Stimulated activated CD4-positive, alpha-beta T cell treated with anti-CD3 and anti-CD28 coated beads, Interleukin-12 subunit alpha, Interleukin-12 subunit beta, amount 100 ng/mL, for 24 hours (primary cell): Measurements from ENCODE around the gene GRIK4.

Source experiments
- DNase-seq, 2 experiments: peaks; one replicate each; pipeline ENCODE4 v3.0.0-alpha.2; 2020; ENCODE audit warnings: low read depth in 2 of 2

The GRIK4 gene

DNA sequence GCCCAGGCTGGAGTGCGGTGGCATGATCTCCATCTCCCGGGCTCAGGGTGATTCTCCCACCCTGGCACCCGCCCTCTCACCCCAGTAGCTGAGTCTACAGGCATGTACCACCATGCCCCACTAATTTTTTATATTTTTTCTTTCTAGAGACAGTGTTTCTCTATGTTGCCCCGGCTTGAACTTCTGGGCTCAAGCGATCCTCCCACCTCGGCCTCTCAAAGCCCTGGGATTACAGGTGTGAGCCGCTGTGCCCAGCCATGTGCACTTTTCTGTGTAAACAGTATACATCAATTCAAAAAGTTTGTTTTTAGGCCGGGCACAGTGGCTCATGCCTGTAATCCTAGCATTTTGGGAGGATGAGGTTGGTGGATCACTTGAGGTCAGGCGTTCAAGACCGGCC, 14.7 kb downstream of the GRIK4 start:
- no peak for DNase-seq

DNA sequence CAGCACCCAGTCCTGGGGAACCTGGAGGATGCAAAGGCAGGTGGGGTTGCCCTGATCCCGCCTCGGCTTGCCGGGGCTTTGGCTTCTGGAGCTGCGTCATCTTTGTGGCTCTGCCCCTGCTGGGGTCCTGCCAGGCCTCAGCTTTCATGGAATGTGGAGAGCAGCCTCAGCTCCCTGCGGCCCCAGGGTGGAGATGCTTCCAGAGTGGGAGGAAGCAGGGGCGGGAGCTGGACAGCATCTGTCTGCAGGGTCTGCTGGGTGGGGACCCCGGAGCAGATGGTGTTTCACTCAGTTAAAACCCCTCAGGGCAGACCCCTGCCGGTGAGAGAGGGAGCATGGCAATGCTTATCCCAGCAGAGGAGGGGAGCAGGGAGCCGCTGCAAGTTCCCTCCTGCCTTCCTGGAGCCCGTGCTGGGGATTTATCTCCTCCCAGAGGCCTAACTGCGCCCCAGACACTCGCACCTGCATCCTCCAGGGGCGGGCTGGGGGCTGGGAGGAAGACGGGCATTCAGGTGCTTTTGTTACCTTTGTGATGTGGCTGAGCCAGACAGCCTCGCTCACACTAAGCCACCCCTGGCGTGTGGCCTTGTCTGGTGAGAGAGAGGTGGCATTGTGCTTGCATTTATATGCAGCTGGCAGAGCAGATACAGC, 15.7 kb downstream of the GRIK4 start:
- no peak for DNase-seq

DNA sequence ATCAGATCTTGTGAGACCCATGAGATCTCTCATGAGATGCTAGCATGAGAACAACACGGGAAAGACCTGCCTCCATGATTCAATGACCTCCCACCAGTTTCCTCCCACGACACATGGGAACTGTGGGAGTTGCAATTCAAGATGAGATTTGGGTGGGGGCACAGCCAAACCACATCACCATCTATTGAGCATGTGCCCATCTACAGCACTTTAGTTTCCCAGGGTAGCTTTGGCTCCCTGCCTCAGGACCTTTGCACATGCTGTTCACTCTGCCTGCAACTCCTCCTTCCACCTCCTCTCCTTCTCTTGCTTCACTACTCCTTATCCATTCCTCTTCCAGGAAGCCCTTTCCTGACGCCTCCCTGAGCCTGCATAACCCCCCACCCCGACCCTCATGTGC, 17.2 kb downstream of the GRIK4 start:
- no peak for DNase-seq

DNA sequence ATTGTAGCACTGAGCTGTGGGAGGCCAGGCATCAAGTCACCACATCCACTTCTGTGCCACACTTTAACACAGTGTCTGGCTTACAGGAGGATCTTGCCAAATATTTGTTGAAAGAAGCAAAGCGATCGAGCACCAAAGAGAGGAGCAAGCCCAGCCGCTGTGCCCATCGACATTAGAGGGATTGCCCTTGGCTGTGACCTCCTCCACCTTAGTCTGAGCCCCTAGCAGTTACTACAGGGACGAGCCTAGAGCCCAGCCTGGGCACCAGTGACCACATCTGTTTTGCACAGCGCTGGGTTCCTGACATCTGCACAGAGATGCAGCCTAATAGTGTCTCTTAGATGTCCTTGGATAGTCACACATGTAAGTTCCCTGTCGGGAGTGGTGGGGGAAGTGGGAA, 17.7 kb downstream of the GRIK4 start:
- no peak for DNase-seq

DNA sequence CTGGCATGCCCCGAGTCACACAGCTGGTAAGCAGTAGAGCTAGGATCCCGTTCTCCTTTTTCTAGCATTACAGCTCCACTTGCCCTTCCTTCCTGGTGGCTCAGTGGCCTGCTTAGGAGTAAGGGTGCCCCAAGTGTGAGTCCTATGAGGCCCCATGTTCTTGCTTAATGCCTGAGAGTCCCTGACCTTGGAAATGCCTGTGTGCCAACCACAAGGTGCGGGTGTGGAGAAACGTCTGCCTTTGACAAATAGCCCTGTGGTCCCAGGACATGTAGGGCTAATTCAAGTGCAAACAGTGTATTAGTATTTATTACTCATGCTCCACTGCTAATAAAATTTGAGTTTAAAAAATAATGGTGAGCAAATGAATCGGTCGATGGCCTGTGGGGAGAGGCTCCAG, 18.4 kb downstream of the GRIK4 start:
- DNase-seq = no peak

DNA sequence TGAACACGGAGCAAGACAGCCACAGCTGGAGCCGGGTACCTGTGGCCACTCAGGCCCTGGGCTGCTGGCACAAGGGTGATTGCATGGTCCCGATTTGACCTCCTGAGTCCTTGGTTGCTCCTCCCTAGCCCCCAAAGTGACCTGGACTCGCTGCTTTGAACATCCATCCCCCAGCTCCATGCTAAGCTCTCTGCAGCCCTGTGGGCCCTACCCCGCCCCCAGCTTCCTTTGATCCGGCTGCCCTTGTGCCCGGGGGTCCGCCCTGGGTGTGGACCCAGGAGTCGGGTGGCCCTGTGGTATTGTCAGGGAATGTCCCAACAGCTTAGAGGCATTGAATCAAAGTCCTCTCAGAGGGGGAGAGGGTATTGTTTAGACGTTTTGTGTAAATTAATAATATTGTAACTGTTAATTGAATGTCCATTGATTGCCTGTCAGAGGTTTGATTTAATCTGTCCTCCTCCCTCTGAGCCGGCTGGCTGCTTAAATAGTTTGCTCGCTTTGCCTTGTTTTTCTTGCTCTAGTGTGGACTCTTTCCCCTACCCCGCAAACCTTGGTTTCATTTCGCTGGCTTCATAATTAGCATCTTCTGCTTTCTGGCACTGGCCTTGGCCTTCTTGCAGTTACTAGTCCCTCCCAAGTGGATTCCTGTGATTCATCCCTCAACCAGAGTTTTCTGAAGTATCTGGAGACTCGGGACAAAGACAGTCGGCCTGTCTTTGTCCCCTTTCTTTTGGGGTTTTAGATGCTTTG, 20.7 kb downstream of the GRIK4 start:
- DNase-seq = no peak

DNA sequence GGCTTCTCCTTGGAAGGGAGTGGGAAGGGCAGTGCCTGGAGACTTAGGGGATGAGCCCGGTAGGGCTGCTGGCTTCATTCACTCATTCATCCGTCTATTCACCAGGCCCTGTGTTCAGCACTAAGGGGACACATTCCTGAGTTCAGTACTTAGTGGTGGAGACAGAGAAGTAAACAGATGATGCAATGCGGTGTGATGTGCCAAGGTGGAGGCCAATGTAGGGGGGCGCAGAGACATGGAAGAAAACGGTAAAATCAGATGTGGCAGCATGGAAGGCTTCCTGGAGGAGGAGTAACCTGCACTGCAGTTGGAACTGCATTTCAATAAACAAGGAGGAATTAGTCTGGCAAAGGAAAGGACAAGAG, 21.3 kb downstream of the GRIK4 start:
- DNase-seq = no peak

DNA sequence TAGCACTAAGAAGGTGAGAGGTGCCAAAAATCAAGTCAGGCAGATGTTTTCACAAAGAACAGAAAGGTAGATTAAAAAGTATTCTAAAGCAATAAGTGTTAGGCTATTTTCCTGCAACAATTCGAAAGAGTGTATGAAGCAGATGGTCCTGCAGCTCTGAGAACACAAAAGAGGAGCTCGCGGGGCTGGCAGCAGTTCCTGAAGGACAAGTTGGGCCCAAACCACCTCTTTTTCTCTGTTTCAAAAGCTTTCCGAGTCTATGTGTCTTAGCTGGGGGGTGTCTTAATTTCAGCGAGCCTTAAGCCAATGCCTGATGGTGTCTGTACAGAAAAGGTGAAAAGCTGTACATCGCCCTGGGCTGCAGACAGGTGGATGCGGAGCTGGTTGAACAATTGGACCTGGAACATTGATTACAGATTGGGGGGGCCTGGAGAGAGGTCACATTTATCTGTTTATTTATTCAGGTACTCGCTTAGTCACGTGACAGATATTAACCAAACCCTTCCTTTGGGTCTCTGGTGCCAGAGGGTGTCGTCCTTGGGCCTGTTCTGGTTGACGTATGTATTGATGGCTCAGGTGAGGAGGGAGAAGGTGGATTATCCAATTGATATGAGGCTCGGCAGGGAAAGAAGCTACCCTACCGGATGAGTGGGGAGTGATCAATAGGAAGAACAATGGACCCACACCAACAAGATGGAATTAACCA, 24.7 kb downstream of the GRIK4 start:
- DNase-seq = no peak

DNA sequence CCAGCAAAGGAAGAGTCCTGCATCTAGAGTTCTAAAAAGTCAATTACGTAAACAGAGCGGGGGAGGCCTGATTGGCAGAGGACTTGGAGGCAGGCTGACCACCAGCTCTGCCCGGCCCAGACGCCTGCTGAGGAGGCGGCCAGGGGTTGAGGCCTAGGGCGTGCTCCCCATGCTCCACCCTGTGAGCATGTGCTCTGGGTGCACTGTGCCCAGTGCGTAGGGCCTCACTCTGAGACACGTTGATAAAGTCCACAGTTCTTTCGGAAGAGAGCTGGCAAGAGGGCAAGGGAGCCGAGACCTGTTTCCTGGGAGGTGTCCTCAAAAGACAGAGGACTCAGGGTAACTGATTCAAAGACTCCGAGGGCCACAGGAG, 25.2 kb downstream of the GRIK4 start:
- DNase-seq = no peak

DNA sequence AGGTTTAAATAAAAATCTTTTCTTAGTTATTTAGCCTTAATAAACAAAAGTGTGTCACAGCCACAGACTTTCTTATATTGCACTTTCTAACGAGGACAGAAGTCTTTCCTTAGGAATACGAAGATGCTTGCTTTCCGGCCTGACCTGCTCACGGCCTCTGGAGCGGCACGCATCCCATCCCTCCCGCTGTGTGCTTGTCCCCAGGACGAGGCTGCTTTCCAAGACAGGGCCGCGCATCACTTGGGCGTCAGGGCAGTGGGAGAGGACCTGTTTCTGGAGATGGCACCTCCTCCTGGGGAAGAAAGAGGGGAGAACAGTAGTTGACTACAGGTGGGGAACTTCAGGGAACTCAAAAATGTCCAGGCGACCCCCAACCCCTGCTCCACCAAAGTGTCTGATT, 26.4 kb downstream of the GRIK4 start:
- DNase-seq = no peak

DNA sequence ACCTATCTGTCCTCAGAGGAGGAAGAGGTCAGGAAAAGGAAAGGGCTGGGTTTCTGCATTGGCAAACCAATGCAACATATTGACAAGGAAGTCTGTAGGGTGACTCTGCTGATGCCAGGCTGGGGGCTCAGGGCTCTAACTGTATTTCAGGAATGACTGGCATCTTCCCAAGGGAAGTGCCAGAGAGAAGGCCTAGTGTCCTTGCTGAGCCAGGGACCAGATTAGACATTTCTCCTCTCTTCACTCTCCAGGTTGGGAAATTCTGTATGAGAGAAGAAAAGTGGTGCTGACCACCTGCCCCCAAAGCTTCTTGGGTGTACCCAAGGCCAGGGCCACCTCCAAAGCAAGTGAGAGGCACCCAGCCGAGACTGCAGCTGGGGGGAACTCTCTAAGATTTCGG, 27.2 kb downstream of the GRIK4 start:
- DNase-seq = no peak

DNA sequence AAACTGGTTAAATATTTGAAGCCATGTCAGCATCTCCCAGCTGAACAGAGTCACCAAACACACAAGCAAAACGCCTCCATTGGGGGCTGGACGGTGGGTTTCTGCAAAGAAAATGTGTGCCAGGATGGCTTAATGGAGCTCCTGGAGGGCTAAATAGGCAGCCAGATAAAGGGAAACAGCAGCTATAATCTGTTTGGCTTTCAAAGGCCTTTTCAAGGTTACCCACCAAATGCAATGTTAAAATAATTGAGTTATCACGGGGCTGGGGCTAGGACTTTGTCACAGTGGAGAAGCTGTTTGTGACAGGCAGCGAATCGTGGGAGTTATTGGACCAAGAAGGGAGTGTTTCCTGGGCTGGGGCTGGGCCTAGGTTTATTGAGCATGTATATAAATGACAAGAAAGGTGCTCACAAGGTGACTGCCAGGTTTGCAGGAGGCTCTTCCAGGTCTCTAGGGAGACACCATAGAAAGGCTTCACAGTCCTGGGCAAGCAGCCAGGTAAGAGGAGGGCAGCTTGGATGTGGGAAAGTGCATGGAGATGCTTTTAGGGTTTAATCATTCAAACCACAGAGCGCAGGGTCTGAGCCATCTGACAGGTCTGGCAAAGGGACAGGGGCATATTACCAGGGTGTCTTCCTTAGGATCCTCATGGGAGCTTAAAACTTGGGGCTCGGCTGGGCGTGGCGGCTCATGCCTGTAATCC, 28.3 kb downstream of the GRIK4 start:
- no peak for DNase-seq

DNA sequence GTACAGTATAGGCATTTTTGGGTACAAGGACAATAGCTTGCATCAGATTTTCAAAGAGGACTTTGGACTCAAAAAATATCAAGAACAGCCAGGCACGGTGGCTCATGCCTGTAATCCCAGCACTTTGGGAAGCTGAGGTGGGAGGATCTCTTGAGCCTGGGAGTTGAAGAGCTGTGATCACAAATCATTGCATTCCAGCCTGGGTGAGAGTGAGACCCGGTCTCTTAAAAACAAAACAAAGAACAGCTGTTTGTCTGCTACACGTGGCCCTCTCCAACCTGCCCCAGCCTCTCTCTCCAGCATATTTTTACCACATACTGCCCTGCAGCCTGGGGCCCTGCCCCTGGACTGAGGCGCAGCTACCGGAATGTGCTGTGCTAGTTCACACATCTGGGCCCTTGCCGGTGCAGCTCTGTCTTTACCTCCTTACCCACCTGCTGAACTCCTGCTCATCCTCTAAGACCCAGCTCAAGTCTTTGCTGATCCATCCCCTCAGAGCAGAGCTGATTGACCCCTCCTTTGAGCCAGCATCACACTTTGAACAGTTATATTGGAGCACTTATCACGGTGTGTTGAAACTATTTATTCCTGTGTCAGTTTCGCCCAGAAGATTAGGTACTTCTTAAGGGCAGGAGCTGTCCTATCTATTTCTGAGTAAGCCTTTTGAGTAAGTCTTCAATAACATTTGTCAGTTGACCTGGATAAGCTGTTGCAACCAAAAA, 29.4 kb downstream of the GRIK4 start:
- DNase-seq = no peak

DNA sequence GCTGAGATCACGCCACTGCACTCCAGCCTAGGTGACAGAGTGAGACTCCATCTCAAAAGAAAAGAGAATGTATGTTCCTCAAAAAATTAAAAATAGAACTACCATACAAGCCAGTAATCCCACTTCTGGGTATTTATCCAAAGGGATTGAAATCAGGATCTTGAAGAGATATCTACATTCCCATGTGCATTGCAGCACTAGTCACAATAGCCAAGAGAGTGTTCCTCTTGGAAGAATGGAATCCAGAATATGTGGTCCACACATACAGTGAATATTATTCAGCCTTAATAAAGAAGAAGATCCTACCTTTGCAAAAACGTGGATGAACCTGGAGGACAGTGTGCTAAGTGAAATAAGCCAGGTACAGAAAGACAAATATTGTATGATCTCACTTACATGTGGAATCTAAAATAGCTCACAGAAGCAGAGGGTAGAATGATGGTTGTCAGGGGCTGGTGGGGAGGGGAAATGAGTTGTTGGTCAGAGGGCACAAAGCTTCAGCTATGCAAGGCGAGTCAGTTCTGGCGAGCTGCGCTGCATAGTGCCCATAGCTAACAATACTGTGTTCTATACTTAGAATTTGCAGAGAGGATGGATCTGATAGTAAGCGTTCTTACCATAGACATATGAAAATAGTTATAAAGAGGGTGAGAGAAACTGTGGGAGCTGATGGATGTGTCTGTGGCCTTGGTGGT, 32.1 kb downstream of the GRIK4 start:
- no peak for DNase-seq

DNA sequence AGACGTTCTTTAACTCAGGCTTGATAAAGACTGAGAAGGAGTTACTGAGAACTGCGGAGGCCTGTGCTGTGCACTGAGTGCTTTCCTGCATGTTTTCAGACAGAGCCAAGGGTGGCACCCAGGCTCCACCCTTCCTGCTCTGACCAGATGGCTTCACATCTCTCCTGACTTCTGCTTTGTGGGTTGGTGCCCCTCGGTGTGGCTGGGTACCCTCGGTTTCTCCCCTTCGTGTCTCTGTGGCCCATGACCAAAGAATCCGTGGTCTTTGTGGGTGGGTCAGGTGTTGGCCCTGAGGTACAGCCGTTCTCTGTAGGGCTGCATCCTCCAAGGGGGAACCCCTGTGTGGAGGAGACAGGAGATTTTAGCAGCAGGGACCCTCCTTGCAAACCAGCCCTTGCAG, 34.3 kb downstream of the GRIK4 start:
- no peak for DNase-seq

DNA sequence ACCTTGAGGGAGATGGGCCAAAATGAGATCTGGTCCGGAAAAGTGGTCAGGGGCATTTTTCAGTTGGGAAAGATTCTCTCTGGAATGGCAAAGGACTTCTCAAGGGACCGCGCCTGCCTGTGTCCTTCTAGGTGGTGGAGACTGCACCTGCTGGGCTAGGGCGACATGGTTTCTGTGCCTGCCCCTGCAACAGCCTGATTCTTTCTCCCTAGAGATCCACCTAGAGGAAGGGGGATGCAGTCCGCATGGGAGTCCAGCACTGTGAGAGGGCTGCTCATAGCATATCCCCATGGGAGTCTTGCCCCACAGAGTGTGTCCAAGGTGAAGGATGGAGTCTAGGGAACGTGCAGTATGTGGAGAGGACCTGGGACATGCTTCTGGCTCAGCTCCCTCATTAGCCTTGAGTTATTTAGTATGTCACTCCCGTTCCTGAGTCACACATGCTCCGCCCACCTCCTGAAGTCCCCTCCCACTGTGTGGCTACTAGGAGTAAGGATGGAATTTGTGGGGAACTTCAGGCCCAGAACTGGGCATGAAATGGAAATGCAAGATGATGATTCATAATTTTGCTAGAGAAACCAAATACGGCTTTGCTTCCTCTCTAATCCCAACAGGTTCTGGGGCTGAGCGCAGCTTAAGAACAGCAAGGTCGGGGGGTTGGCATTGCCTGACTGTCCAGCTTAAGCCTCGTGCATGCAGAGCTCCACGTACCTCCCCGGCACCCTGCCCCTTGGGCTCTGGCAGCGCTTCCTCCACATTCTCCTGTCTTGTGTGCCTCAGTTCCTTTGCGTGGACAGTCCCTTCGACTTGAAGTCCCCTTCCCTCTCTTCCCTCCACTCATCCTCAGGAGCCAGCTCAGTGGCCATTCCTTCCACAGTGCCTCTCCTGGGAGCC, 35.0 kb downstream of the GRIK4 start:
- DNase-seq = no peak

DNA sequence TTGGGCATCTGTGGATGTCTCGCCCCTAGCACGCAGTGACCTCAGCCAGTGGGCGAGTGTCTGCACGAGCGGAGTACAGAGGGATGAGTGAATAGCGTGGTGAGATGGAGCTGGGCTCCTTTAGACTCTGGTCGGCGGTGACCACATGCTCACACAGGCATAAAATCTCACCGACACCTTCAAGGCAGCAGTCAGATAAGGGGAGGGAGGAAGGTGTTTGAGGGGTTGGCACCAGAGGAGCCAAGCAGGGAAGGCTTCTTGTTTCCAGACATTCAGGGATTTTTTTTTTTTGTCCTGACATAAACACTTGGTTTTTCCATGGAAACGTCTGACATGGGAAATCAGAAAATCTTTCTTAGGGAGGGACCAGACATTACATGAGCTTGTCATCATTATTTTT, 35.8 kb downstream of the GRIK4 start:
- DNase-seq = no peak

DNA sequence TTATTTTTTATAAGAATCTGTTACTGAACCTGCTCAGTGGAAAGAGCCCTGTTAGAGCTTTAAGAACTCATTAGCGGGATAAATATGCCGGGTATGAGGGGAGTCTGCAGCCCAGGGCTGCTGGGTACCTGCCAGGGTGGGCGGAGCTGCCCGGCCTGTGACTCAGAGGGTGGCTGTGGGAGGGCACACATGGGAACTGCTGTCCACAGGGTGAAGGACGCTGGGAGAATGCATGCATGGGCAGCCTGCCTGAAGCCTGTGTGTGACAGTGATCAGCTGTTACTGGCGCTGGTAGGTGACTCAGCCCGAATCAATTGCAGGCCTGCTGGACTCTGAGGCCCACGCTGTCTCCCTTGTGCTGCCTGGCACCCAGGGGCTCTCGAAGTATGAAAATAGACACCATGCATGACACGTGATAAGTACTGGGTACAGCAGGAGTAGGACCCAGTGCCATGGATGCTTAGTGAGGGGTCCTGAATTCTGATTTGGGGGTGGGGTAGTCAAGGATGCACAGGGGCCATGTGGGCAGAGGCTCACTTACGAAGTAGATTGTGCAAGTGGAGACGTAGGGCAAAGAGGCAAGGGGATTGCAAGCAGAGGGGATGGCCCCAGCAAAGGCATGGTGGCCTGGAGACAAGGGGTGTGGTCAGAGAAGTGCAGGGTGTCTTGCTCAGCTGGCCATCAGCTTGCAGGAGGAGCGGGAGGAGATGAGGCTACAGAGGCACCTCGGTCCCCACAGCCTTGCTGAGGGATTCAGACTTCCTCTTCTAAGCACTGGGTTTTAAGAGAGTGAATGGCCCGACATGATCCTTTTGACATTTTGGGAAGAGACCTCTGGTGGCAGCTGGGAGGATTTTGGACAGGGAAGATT, 36.5 kb downstream of the GRIK4 start:
- no peak for DNase-seq

DNA sequence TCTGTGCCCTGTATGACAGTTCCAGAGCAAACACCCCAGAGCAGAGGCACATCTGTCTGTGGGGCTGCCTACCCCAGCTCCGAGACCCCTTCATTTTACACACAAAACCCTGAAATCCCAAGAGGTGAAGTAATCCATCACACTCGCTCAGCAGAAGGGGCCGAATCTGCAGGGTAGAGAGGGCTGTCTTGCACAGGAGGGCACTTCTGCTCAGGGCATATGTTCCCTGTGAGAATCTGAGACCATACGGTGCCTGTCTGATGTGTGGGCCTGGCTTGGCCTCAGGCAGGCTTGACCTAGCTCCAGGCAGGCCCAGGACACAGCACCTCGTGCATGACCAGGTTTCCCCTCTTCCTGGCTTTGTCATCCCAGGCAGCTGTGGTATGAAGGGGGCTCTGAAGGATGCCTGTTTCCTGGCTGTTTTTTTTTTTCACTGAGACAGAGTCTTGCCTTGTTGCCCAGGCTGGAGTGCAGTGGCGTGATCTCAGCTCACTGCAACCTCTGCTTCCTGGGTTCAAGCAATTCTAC, 37.2 kb downstream of the GRIK4 start:
- DNase-seq = no peak
